H1 (cell line): ENCODE data around the gene HDDC3. TPM values are rescaled to one million over a fixed set of nuclear protein-coding genes. Genes with fewer than 3 reads are reported as not detected.

Experiments
- ASH2L ChIP-seq: fragments of 200-600, 300-600 bp; sonication (generic); IDR thresholded peaks from one replicate; pipeline ENCODE4 v1.7.1; 2017; ENCODE audit warnings: low read length
- CBX5 ChIP-seq: fragments of 300-800, 300-1000 bp; sonication (generic); IDR thresholded peaks from 2 replicates; pipeline ENCODE4 v1.7.1; 2016; ENCODE audit warnings: antibody characterized with exemption, low read length, low read depth
- CREB1 ChIP-seq: IDR thresholded peaks from 2 replicates; pipeline ENCODE4 v1.6.1; 2012; ENCODE audit warnings: inconsistent platforms
- TEAD4 ChIP-seq: IDR thresholded peaks from 2 replicates; pipeline ENCODE4 v1.6.1; 2012; ENCODE audit warnings: low read depth, low read length, inconsistent platforms, mixed read lengths
- polyA plus RNA-seq, 7 experiments: library from polyadenylated mRNA; depleted of rRNA in 3 of 7; stranded (reverse) in 5 of 7; unstranded in 2 of 7; fragments of >200 nt in 5 of 7; fragments of 200-250 nt in 2 of 7; gene quantifications; 1 replicate in 5 of 7; 2 replicates in 1 of 7; 4 replicates in 1 of 7; pipeline versions ENCODE4 v1.2.1 to v1.2.3, GENCODE V29; 2011 to 2013; ENCODE audit warnings: missing spikeins in 2 of 7, mixed read lengths in 2 of 7
- total RNA-seq: library from RNA; stranded (reverse); fragmentation: NEBNext Ultra II Directional; extraction: Animal tissue kit (Norgen Biotek cat#: 25700); gene quantifications from 2 replicates; pipeline ENCODE4 v1.2.1, GENCODE V29; 2021
- TF ChIP-seq, protein P1 (sequence below): fragments of 300-600 bp; sonication (generic); IDR thresholded peaks from 2 replicates; pipeline ENCODE4 v1.7.1; 2012; ENCODE audit warnings: low read length, moderate library complexity, mild to moderate bottlenecking, inconsistent platforms; ENCODE audit not compliant: insufficient replicate concordance

Gene HDDC3
- total and polyA plus RNA-seq, 2 of the 8 experiments (the other 6 are each of a cell fraction or from before 2014, with no cell fraction given): 16.3 to 16.5 TPM

DNA sequence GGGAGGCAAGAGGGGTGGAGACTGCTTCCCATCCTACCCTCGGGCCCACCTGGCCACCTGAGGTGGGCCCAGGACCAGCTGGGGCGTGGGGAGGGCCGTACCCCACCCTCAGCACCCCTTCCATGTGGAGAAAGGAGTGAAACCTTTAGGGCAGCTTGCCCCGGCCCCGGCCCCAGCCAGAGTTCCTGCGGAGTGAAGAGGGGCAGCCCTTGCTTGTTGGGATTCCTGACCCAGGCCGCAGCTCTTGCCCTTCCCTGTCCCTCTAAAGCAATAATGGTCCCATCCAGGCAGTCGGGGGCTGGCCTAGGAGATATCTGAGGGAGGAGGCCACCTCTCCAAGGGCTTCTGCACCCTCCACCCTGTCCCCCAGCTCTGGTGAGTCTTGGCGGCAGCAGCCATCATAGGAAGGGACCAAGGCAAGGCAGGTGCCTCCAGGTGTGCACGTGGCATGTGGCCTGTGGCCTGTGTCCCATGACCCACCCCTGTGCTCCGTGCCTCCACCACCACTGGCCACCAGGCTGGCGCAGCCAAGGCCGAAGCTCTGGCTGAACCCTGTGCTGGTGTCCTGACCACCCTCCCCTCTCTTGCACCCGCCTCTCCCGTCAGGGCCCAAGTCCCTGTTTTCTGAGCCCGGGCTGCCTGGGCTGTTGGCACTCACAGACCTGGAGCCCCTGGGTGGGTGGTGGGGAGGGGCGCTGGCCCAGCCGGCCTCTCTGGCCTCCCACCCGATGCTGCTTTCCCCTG, 50.2 kb downstream of the HDDC3 start (continued):
- TF ChIP-seq, protein P1, sequence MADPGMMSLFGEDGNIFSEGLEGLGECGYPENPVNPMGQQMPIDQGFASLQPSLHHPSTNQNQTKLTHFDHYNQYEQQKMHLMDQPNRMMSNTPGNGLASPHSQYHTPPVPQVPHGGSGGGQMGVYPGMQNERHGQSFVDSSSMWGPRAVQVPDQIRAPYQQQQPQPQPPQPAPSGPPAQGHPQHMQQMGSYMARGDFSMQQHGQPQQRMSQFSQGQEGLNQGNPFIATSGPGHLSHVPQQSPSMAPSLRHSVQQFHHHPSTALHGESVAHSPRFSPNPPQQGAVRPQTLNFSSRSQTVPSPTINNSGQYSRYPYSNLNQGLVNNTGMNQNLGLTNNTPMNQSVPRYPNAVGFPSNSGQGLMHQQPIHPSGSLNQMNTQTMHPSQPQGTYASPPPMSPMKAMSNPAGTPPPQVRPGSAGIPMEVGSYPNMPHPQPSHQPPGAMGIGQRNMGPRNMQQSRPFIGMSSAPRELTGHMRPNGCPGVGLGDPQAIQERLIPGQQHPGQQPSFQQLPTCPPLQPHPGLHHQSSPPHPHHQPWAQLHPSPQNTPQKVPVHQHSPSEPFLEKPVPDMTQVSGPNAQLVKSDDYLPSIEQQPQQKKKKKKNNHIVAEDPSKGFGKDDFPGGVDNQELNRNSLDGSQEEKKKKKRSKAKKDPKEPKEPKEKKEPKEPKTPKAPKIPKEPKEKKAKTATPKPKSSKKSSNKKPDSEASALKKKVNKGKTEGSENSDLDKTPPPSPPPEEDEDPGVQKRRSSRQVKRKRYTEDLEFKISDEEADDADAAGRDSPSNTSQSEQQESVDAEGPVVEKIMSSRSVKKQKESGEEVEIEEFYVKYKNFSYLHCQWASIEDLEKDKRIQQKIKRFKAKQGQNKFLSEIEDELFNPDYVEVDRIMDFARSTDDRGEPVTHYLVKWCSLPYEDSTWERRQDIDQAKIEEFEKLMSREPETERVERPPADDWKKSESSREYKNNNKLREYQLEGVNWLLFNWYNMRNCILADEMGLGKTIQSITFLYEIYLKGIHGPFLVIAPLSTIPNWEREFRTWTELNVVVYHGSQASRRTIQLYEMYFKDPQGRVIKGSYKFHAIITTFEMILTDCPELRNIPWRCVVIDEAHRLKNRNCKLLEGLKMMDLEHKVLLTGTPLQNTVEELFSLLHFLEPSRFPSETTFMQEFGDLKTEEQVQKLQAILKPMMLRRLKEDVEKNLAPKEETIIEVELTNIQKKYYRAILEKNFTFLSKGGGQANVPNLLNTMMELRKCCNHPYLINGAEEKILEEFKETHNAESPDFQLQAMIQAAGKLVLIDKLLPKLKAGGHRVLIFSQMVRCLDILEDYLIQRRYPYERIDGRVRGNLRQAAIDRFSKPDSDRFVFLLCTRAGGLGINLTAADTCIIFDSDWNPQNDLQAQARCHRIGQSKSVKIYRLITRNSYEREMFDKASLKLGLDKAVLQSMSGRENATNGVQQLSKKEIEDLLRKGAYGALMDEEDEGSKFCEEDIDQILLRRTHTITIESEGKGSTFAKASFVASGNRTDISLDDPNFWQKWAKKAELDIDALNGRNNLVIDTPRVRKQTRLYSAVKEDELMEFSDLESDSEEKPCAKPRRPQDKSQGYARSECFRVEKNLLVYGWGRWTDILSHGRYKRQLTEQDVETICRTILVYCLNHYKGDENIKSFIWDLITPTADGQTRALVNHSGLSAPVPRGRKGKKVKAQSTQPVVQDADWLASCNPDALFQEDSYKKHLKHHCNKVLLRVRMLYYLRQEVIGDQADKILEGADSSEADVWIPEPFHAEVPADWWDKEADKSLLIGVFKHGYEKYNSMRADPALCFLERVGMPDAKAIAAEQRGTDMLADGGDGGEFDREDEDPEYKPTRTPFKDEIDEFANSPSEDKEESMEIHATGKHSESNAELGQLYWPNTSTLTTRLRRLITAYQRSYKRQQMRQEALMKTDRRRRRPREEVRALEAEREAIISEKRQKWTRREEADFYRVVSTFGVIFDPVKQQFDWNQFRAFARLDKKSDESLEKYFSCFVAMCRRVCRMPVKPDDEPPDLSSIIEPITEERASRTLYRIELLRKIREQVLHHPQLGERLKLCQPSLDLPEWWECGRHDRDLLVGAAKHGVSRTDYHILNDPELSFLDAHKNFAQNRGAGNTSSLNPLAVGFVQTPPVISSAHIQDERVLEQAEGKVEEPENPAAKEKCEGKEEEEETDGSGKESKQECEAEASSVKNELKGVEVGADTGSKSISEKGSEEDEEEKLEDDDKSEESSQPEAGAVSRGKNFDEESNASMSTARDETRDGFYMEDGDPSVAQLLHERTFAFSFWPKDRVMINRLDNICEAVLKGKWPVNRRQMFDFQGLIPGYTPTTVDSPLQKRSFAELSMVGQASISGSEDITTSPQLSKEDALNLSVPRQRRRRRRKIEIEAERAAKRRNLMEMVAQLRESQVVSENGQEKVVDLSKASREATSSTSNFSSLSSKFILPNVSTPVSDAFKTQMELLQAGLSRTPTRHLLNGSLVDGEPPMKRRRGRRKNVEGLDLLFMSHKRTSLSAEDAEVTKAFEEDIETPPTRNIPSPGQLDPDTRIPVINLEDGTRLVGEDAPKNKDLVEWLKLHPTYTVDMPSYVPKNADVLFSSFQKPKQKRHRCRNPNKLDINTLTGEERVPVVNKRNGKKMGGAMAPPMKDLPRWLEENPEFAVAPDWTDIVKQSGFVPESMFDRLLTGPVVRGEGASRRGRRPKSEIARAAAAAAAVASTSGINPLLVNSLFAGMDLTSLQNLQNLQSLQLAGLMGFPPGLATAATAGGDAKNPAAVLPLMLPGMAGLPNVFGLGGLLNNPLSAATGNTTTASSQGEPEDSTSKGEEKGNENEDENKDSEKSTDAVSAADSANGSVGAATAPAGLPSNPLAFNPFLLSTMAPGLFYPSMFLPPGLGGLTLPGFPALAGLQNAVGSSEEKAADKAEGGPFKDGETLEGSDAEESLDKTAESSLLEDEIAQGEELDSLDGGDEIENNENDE: no peak
- no peak for TF ChIP-seq ASH2L
- no peak for TF ChIP-seq CBX5
- no peak for TF ChIP-seq TEAD4
- no peak for TF ChIP-seq CREB1
